HG03432 (cell line): ENCODE data around the gene HRH2.

ENCODE experiments used
- ATAC-seq: cut with Tn5 transposase; IDR thresholded peaks from one replicate; pipeline ENCODE4 v1.9.1; 2021; ENCODE audit warnings: mild to moderate bottlenecking, moderate library complexity; ENCODE audit not compliant: unreplicated experiment

Gene HRH2

GRCh38 chr5:175674731-175675346, 17.0 kb downstream of the HRH2 start:
- no peak for ATAC-seq

- ATAC-seq = no peak
These were observed 18.0 kb downstream of the HRH2 start for GRCh38 chr5:175675873-175676272.

- ATAC-seq = no peak
These were observed 19.7 kb downstream of the HRH2 start for GRCh38 chr5:175677571-175677970.

- ATAC-seq = no peak
These were observed 20.2 kb downstream of the HRH2 start for GRCh38 chr5:175678074-175678473.

- ATAC-seq = no peak
These were observed 21.5 kb downstream of the HRH2 start for GRCh38 chr5:175679411-175679810.

GRCh38 chr5:175680020-175680419, 22.1 kb downstream of the HRH2 start:
- no peak for ATAC-seq

- ATAC-seq = no peak
These were observed 22.6 kb downstream of the HRH2 start for GRCh38 chr5:175680463-175680862.

- no peak for ATAC-seq
These were observed 23.4 kb downstream of the HRH2 start for GRCh38 chr5:175681045-175681967.

GRCh38 chr5:175681968-175682340, 24.1 kb downstream of the HRH2 start:
- ATAC-seq = no peak

- no peak for ATAC-seq
These were observed 24.8 kb downstream of the HRH2 start for GRCh38 chr5:175682664-175683063.

- ATAC-seq = no peak
These were observed 25.4 kb downstream of the HRH2 start for GRCh38 chr5:175683231-175683630.

- no peak for ATAC-seq
These were observed 26.1 kb downstream of the HRH2 start for GRCh38 chr5:175683921-175684320.

GRCh38 chr5:175684931-175685330, 27.1 kb downstream of the HRH2 start:
- ATAC-seq = no peak

GRCh38 chr5:175685701-175686350, 28.0 kb downstream of the HRH2 start:
- no peak for ATAC-seq

- ATAC-seq = no peak
These were observed 28.5 kb downstream of the HRH2 start for GRCh38 chr5:175686396-175686795.

GRCh38 chr5:175686826-175687225, 29.0 kb downstream of the HRH2 start:
- no peak for ATAC-seq

- no peak for ATAC-seq
These were observed 29.4 kb downstream of the HRH2 start for GRCh38 chr5:175687231-175687701.

GRCh38 chr5:175688352-175689146, 30.7 kb downstream of the HRH2 start:
- no peak for ATAC-seq

GRCh38 chr5:175689147-175689991, 31.5 kb downstream of the HRH2 start:
- ATAC-seq = no peak

GRCh38 chr5:175690025-175690424, 32.2 kb downstream of the HRH2 start:
- no peak for ATAC-seq
